K562 (cell line): ENCODE measurements around the gene MEA1. TPM values are rescaled to one million over a fixed set of nuclear protein-coding genes. Genes with fewer than 3 reads are reported as not detected.

Source experiments
- ATF7 ChIP-seq: fragments of 450-650 bp; IDR thresholded peaks from 2 replicates; pipeline ENCODE4 v1.7.1; 2014; ENCODE audit warnings: mild to moderate bottlenecking, moderate library complexity
- BRF1 ChIP-seq: IDR thresholded peaks from 3 replicates; pipeline ENCODE4 v1.6.1; 2011; ENCODE audit warnings: borderline replicate concordance, mild to moderate bottlenecking; ENCODE audit not compliant: insufficient read length; ENCODE audit errors: extremely low read depth
- DACH1 ChIP-seq: fragments of 450-650 bp; IDR thresholded peaks from 2 replicates; pipeline ENCODE4 v1.6.1; 2018; ENCODE audit not compliant: partially characterized antibody
- ERF ChIP-seq: fragments of 450-650 bp; formaldehyde crosslinking; IDR thresholded peaks from 2 replicates; pipeline ENCODE4 v1.4.0; 2020; ENCODE audit warnings: mild to moderate bottlenecking, mixed read lengths
- GABPB1 ChIP-seq: sonication (generic); formaldehyde crosslinking; IDR thresholded peaks from 2 replicates; pipeline ENCODE4 v1.8.0; 2022; ENCODE audit warnings: mild to moderate bottlenecking, missing genetic modification reagents
- HDAC3 ChIP-seq: fragments of 450-650 bp; IDR thresholded peaks from 2 replicates; pipeline ENCODE4 v1.6.1; 2018; ENCODE audit warnings: borderline replicate concordance, mild to moderate bottlenecking, moderate library complexity; ENCODE audit not compliant: partially characterized antibody
- HOMEZ ChIP-seq: fragments of 250-450 bp; sonication (Bioruptor Pico); IDR thresholded peaks from 2 replicates; pipeline ENCODE4 v1.4.0; 2020; ENCODE audit warnings: mild to moderate bottlenecking, moderate library complexity
- KDM5B ChIP-seq: fragments of 200-600 bp; sonication (generic); IDR thresholded peaks from 2 replicates; pipeline ENCODE4 v1.6.1; 2012; ENCODE audit warnings: low read depth, mild to moderate bottlenecking, moderate library complexity, low read length, control low read depth, inconsistent platforms; ENCODE audit not compliant: insufficient replicate concordance
- MAFK ChIP-seq: IDR thresholded peaks from 2 replicates; pipeline ENCODE4 v1.6.1; 2011; ENCODE audit warnings: low read length, improper control_type of control experiment
- RFX7 ChIP-seq: fragments of 250-450 bp; sonication (Bioruptor Pico); IDR thresholded peaks from 2 replicates; pipeline ENCODE4 v1.5.1; 2021; ENCODE audit warnings: mild to moderate bottlenecking
- SMARCC2 ChIP-seq: fragments of 450-650 bp; IDR thresholded peaks from 2 replicates; pipeline ENCODE4 v1.6.1; 2017; ENCODE audit warnings: antibody characterized with exemption, moderate library complexity, mild to moderate bottlenecking, low read depth
- XRCC4 ChIP-seq: IDR thresholded peaks from one replicate; pipeline ENCODE4 v1.6.1; 2011; ENCODE audit not compliant: insufficient read depth, insufficient read length; ENCODE audit errors: extremely low read depth
- ZBTB11 ChIP-seq, 3 experiments: fragments of 200-800 bp in 1 of 3; fragments of 250-450 bp in 1 of 3; fragments of 450-650 bp in 1 of 3; sonication (Bioruptor Pico) in 1 of 3; sonication (Bioruptor generic) in 1 of 3; formaldehyde crosslinking in 1 of 3; IDR thresholded peaks; 2 replicates each; pipeline versions ENCODE4 v1.6.1 to v1.8.0; 2016 to 2022; ENCODE audit warnings: mild to moderate bottlenecking in 2 of 3, missing genetic modification characterization in 2 of 3, missing compliant biosample characterization in 1 of 3, moderate library complexity in 1 of 3
- ZKSCAN1 ChIP-seq: fragments of 150-350 bp; IDR thresholded peaks from 2 replicates; pipeline ENCODE4 v1.6.1; 2016; ENCODE audit warnings: low read depth, low read length
- ZNF175 ChIP-seq: fragments of 200-800 bp; sonication (Bioruptor generic); IDR thresholded peaks from 2 replicates; pipeline ENCODE4 v1.6.1; 2016; ENCODE audit warnings: low read depth, mild to moderate bottlenecking, missing genetic modification characterization, missing compliant biosample characterization
- ZNF224 ChIP-seq: sonication (generic); formaldehyde crosslinking; IDR thresholded peaks from 2 replicates; pipeline ENCODE4 v1.8.0; 2022; ENCODE audit warnings: mild to moderate bottlenecking, missing genetic modification reagents
- polyA plus RNA-seq, 8 experiments: library from polyadenylated mRNA; depleted of rRNA in 4 of 8; stranded (reverse) in 5 of 8; unstranded in 3 of 8; fragments of >200 nt; fragmentation: Nextera tagmentation in 2 of 8; fragmentation: Illumina TruSeq in 1 of 8; extraction: Ambion mirVana in 2 of 8; extraction: Trizol in 1 of 8; gene quantifications; 2 replicates each; pipeline versions ENCODE4 v1.2.1 to v1.2.3, GENCODE V29; 2011 to 2014; ENCODE audit warnings: inconsistent platforms in 1 of 8, missing spikeins in 1 of 8
- total RNA-seq, 7 experiments: library from RNA; depleted of rRNA in 6 of 7; stranded (reverse); fragments of >200 nt in 6 of 7; fragmentation: Illumina TruSeq in 2 of 7; extraction: Trizol in 2 of 7; gene quantifications; 2 replicates each; pipeline versions ENCODE4 v1.2.1 to v1.2.3, GENCODE V29; 2011 to 2021; ENCODE audit warnings: low replicate concordance in 1 of 7
- TF ChIP-seq, protein P1 (sequence below): fragments of 150-350 bp; IDR thresholded peaks from 2 replicates; pipeline ENCODE4 v1.6.1; 2014; ENCODE audit warnings: low read depth, mild to moderate bottlenecking, low read length, borderline replicate concordance

The MEA1 gene
- total and polyA plus RNA-seq, 9 of the 15 experiments (the other 6 are each of a cell fraction or from before 2014, with no cell fraction given): 86.8 to 210 (median 152) TPM

- TF ChIP-seq ZBTB11 (CRISPR knock-in tag; IDR thresholded peaks at IDR 0.05): no peak
- no peak for TF ChIP-seq HDAC3
- no peak for TF ChIP-seq BRF1
- TF ChIP-seq ZNF175 (CRISPR knock-in tag): no peak
- peak; percentile 52; the same call in 1 of the 2 replicates for TF ChIP-seq ZNF224 (CRISPR knock-in tag)
- TF ChIP-seq KDM5B: peak; percentile 81
- peak; percentile 8; the same call in 1 of the 2 replicates for TF ChIP-seq MAFK
- no peak for TF ChIP-seq RFX7 (CRISPR knock-in tag)
- no peak for TF ChIP-seq SMARCC2
- peak; percentile 62; the same call in 1 of the 2 replicates for TF ChIP-seq GABPB1 (CRISPR knock-in tag)
- TF ChIP-seq DACH1: no peak
- TF ChIP-seq ZKSCAN1: peak; percentile 90
- TF ChIP-seq ATF7: peak; percentile 87
- no peak for TF ChIP-seq XRCC4
- TF ChIP-seq, protein P1, sequence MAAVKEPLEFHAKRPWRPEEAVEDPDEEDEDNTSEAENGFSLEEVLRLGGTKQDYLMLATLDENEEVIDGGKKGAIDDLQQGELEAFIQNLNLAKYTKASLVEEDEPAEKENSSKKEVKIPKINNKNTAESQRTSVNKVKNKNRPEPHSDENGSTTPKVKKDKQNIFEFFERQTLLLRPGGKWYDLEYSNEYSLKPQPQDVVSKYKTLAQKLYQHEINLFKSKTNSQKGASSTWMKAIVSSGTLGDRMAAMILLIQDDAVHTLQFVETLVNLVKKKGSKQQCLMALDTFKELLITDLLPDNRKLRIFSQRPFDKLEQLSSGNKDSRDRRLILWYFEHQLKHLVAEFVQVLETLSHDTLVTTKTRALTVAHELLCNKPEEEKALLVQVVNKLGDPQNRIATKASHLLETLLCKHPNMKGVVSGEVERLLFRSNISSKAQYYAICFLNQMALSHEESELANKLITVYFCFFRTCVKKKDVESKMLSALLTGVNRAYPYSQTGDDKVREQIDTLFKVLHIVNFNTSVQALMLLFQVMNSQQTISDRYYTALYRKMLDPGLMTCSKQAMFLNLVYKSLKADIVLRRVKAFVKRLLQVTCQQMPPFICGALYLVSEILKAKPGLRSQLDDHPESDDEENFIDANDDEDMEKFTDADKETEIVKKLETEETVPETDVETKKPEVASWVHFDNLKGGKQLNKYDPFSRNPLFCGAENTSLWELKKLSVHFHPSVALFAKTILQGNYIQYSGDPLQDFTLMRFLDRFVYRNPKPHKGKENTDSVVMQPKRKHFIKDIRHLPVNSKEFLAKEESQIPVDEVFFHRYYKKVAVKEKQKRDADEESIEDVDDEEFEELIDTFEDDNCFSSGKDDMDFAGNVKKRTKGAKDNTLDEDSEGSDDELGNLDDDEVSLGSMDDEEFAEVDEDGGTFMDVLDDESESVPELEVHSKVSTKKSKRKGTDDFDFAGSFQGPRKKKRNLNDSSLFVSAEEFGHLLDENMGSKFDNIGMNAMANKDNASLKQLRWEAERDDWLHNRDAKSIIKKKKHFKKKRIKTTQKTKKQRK: no peak
- TF ChIP-seq HOMEZ: no peak
- no peak for TF ChIP-seq ERF (CRISPR knock-in tag)
Measured at GRCh38 chr6:43059168-43060033, 45.7 kb upstream of the MEA1 start, which contains the start of the genes KLC4 and MRPL2 (continued).
